ENCODE measurements around the gene C1QTNF9B. TPM values are rescaled to one million over a fixed set of nuclear protein-coding genes. Genes with fewer than 3 reads are reported as not detected.
"Not testable (repeated sequence)": the region's sequence is repeated elsewhere in the genome, so short reads cannot be mapped to it uniquely, and the experiment has no call there.

Gene C1QTNF9B
- not detected for total RNA-seq
- polyA plus RNA-seq, result under 1 TPM in 1 of 3 donors, not detected in 2; 0.24 TPM
- long read RNA-seq, donor 1, result 0 reads
- long read RNA-seq, donor 2, result 0 reads
- long read RNA-seq, donor 3, result 0 reads
- long read RNA-seq, donor 4, result 0 reads
- long read RNA-seq, donor 5, result 0 reads
- long read RNA-seq, donor 6, result 0 reads
- long read RNA-seq, donor 7, result 0 reads
- long read RNA-seq, donor 8, result 0 reads
- long read RNA-seq, donor 9, result 0 reads
- long read RNA-seq, donor 10, result 0 reads

- H3K4me1 ChIP-seq (replicated peaks in 1 of 2); H3K27ac ChIP-seq; DNase-seq; H3K9me3 ChIP-seq (replicated peaks in 1 of 3); H3K36me3 ChIP-seq (replicated peaks in 1 of 2); intact Hi-C loops (cut with DNase I); H3K27me3 ChIP-seq; H3K4me3 ChIP-seq: not testable (repeated sequence)
- WGBS, 4 donors, result 66 to 80% (median 75%) methylated on average over 3 of the region's 3 CpGs
These were observed at the start of gene C1QTNF9B for GRCh38 chr13:23897452-23897919. C1QTNF9B (minus strand) TSS chr13:23897502.

GRCh38 chr13:23946900-23947299, 49.6 kb upstream of the C1QTNF9B start:
- Histone ChIP-seq H3K27me3 (peaks cover 6% of the 10 kb centered on the region), H3K9me3 (replicated peaks in 1 of 3) (no peaks in the 10 kb centered on the region), H3K27ac (no peak overlapping the region), H3K4me1 (replicated peaks in 1 of 2) (no peaks in the 10 kb centered on the region), H3K36me3 (replicated peaks in 1 of 2) (no peaks in the 10 kb centered on the region), H3K4me3 (no peak overlapping the region)
- TF ChIP-seq POLR2A (IDR thresholded peaks at IDR 0.05) (no peak), CTCF (IDR thresholded peaks at IDR 0.05) (no peak)
- no peak for DNase-seq
- WGBS, 4 donors, result 88 to 94% (median 91%) methylated on average over 5 to 8 of the region's 8 CpGs
- intact Hi-C loops (cut with DNase I), result no loop called here

DNA sequence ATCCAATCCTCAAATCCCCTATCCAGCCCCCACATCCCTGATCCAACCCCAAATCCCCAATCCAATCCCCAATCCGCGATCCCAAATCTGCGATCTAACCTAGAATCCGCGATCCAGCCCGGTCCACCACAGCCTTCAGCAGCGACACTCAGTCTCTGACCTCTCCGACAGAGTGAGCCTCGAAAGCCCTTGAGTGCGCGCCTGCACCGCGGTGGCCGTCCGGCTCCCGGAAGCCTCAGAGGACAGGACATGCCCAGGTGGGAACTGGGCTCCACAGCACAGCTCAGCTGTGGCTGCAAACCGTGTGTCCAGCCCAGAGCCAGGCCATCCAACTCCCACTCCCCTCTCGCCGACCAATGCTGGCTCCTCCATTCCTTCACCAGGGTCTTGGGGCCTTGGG, 48.8 kb upstream of the C1QTNF9B start:
- no peak for DNase-seq
- H3K4me1 ChIP-seq (replicated peaks in 1 of 2), result no peaks in the 10 kb centered on the region
- peaks cover 6% of the 10 kb centered on the region for H3K27me3 ChIP-seq
- no peaks in the 10 kb centered on the region for H3K9me3 ChIP-seq (replicated peaks in 1 of 3)
- intact Hi-C loops (cut with DNase I), result no loop called here
- no peak overlapping the region for H3K27ac ChIP-seq
- no peak overlapping the region for H3K4me3 ChIP-seq
- no peak for TF ChIP-seq POLR2A (IDR thresholded peaks at IDR 0.05)
- TF ChIP-seq CTCF (IDR thresholded peaks at IDR 0.05), result no peak
- WGBS, 4 donors, result 50 to 84% (median 67%) methylated on average over 14 to 19 of the region's 19 CpGs
- no peaks in the 10 kb centered on the region for H3K36me3 ChIP-seq (replicated peaks in 1 of 2)

GRCh38 chr13:23945612-23946011, 48.3 kb upstream of the C1QTNF9B start:
- peaks cover 6% of the 10 kb centered on the region for H3K27me3 ChIP-seq
- TF ChIP-seq POLR2A (IDR thresholded peaks at IDR 0.05) (no peak), CTCF (IDR thresholded peaks at IDR 0.05) (no peak)
- WGBS, 4 donors, result 54 to 84% (median 74%) methylated on average over 15 to 28 of the region's 28 CpGs
- no peak for DNase-seq
- intact Hi-C loops (cut with DNase I), result no loop called here
- no peaks in the 10 kb centered on the region for H3K9me3 ChIP-seq (replicated peaks in 1 of 3)
- H3K27ac ChIP-seq, result no peak overlapping the region
- H3K4me3 ChIP-seq, result no peak overlapping the region
- H3K4me1 ChIP-seq (replicated peaks in 1 of 2), result no peaks in the 10 kb centered on the region
- H3K36me3 ChIP-seq (replicated peaks in 1 of 2), result no peaks in the 10 kb centered on the region

DNA sequence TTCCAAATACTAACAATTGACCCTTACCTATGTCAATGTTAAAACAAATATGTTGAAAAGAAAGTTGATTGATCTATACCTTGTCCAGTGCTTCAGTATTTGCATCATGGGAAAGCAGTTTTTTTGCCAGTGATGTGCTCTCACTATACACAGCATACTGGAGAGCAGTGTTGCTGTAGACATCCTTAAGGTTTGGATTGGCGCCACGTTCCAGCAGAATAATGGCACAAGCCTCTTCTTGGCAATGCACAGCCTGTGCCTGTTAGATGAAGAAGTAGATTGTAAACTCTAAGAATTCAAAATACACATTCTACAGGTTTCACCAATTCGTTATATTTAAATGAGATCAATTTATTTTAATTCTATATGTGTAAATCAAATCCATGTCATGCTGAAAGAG, 43.9 kb upstream of the C1QTNF9B start:
- Histone ChIP-seq H3K4me1 (replicated peaks in 1 of 2) (no peaks in the 10 kb centered on the region), H3K9me3 (replicated peaks in 1 of 3) (no peaks in the 10 kb centered on the region), H3K27me3 (no peaks in the 10 kb centered on the region), H3K4me3 (no peak overlapping the region), H3K36me3 (replicated peaks in 1 of 2) (no peaks in the 10 kb centered on the region), H3K27ac (no peak overlapping the region)
- no peak for TF ChIP-seq POLR2A (IDR thresholded peaks at IDR 0.05)
- no peak for TF ChIP-seq CTCF (IDR thresholded peaks at IDR 0.05)
- intact Hi-C loops (cut with DNase I), result no loop called here
- whole genome bisulfite sequencing, 4 donors, result 74 to 86% (median 76%) methylated on average over 3 of the region's 3 CpGs
- no peak for DNase-seq

DNA sequence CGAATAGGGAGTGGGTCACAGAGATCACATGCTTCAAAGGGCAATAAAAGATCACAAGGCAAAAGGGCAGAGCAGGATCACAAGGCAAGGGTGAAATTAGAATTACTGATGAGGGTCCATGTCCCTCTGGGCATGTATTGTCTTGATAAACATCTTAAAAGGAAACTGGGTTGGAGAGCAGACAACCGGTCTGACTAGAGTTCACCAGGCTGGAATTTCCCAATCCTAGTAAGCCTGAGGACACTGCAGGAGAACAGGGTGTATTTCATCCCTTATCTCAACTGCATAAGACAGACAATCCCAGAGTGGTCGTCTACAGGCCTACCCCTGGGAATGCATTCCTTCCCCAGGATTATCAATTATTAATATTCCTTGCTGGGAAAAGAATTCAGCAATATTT, 42.4 kb upstream of the C1QTNF9B start:
- not testable (repeated sequence) for H3K9me3 ChIP-seq (replicated peaks in 1 of 3)
- 59 to 68% (median 60%) methylated on average over 3 of the region's 3 CpGs for WGBS, 4 donors

More for the DNA sequence above, 42.4 kb upstream of the C1QTNF9B start:
- H3K4me1 ChIP-seq (replicated peaks in 1 of 2); H3K27ac ChIP-seq; H3K27me3 ChIP-seq; DNase-seq; H3K4me3 ChIP-seq; H3K36me3 ChIP-seq (replicated peaks in 1 of 2); intact Hi-C loops (cut with DNase I): not testable (repeated sequence)

Measured in adrenal gland (tissue), 19 donors.